ENCODE data around the gene KIAA0753.

Gene KIAA0753

GRCh38 chr17:6654841-6655731 lies 14.6 kb upstream of the KIAA0753 start:
- H3K4me2 ChIP-seq (ENCODE audit: low read depth, low read length, poor library complexity, severe bottlenecking): no peak overlapping the region
- H4K20me1 ChIP-seq (ENCODE audit: low read depth, low read length): no peaks in the 10 kb centered on the region
- H3K27me3 ChIP-seq (ENCODE audit: low read length): no peaks in the 10 kb centered on the region
- H3K9me2 ChIP-seq (replicated peaks; ENCODE audit: insufficient read depth, low read length): no peaks in the 10 kb centered on the region
- no peak for TF ChIP-seq EZH2phosphoT487 (conservative IDR thresholded peaks at IDR 0.05; ENCODE audit: low read length)
- TF ChIP-seq CTCF (IDR thresholded peaks at IDR 0.05; ENCODE audit: insufficient read depth, low read length, poor library complexity, severe bottlenecking): no peak
- H3F3A ChIP-seq (ENCODE audit: insufficient read depth): peaks cover 19% of the 10 kb centered on the region
- H3K9ac ChIP-seq (ENCODE audit: low read length): no peak overlapping the region
- no peak overlapping the region for H3K27ac ChIP-seq (ENCODE audit: low read depth, low read length)
- H2AFZ ChIP-seq (ENCODE audit: low read depth, low read length, severe bottlenecking): no peak overlapping the region
- H3K36me3 ChIP-seq (ENCODE audit: low read length): no peaks in the 10 kb centered on the region
- H3K79me2 ChIP-seq (ENCODE audit: insufficient read depth, low read length): peaks cover 5% of the 10 kb centered on the region
- H3K9me3 ChIP-seq (ENCODE audit: insufficient read depth, low read length): no peaks in the 10 kb centered on the region
- H3K4me3 ChIP-seq (ENCODE audit: insufficient read depth, low read length, poor library complexity, severe bottlenecking): no peak overlapping the region

- H3K9me3 ChIP-seq (ENCODE audit: insufficient read depth, low read length): no peaks in the 10 kb centered on the region
- H3K27ac ChIP-seq (ENCODE audit: low read depth, low read length): no peak overlapping the region
- peaks cover 23% of the 10 kb centered on the region for H3K79me2 ChIP-seq (ENCODE audit: insufficient read depth, low read length)
- TF ChIP-seq CTCF (IDR thresholded peaks at IDR 0.05; ENCODE audit: insufficient read depth, low read length, poor library complexity, severe bottlenecking): no peak
- no peak for TF ChIP-seq EZH2phosphoT487 (conservative IDR thresholded peaks at IDR 0.05; ENCODE audit: low read length)
- peak overlapping the region; percentile 82 for H3K9ac ChIP-seq (ENCODE audit: low read length)
- H2AFZ ChIP-seq (ENCODE audit: low read depth, low read length, severe bottlenecking): peak overlapping the region; percentile 70
- peaks cover 19% of the 10 kb centered on the region for H3F3A ChIP-seq (ENCODE audit: insufficient read depth)
- H3K4me2 ChIP-seq (ENCODE audit: low read depth, low read length, poor library complexity, severe bottlenecking): peak overlapping the region; percentile 96
- no peaks in the 10 kb centered on the region for H3K36me3 ChIP-seq (ENCODE audit: low read length)
- no peaks in the 10 kb centered on the region for H3K9me2 ChIP-seq (replicated peaks; ENCODE audit: insufficient read depth, low read length)
- no peaks in the 10 kb centered on the region for H4K20me1 ChIP-seq (ENCODE audit: low read depth, low read length)
- peak overlapping the region; percentile 99 for H3K4me3 ChIP-seq (ENCODE audit: insufficient read depth, low read length, poor library complexity, severe bottlenecking)
- no peaks in the 10 kb centered on the region for H3K27me3 ChIP-seq (ENCODE audit: low read length)
Measured at GRCh38 chr17:6651919-6652452, 11.5 kb upstream of the KIAA0753 start.

- Histone ChIP-seq H3K79me2 (ENCODE audit: insufficient read depth, low read length) (peaks cover 23% of the 10 kb centered on the region), H3K9me3 (ENCODE audit: insufficient read depth, low read length) (no peaks in the 10 kb centered on the region), H3K27me3 (ENCODE audit: low read length) (no peaks in the 10 kb centered on the region), H3K4me3 (ENCODE audit: insufficient read depth, low read length, poor library complexity, severe bottlenecking) (peak within 1 kb of the TSS; percentile 99), H3K36me3 (ENCODE audit: low read length) (no peaks in the 10 kb centered on the region), H3K27ac (ENCODE audit: low read depth, low read length) (peak within 1 kb of the TSS; percentile 95), H3F3A (ENCODE audit: insufficient read depth) (peaks cover 19% of the 10 kb centered on the region), H3K9me2 (replicated peaks; ENCODE audit: insufficient read depth, low read length) (no peaks in the 10 kb centered on the region), H4K20me1 (ENCODE audit: low read depth, low read length) (no peaks in the 10 kb centered on the region), H3K4me2 (ENCODE audit: low read depth, low read length, poor library complexity, severe bottlenecking) (peak within 1 kb of the TSS; percentile 96), H2AFZ (ENCODE audit: low read depth, low read length, severe bottlenecking) (peak within 1 kb of the TSS; percentile 86), H3K9ac (ENCODE audit: low read length) (peak within 1 kb of the TSS; percentile 82)
- TF ChIP-seq CTCF (IDR thresholded peaks at IDR 0.05; ENCODE audit: insufficient read depth, low read length, poor library complexity, severe bottlenecking) (no peak), EZH2phosphoT487 (conservative IDR thresholded peaks at IDR 0.05; ENCODE audit: low read length) (no peak)
Measured at GRCh38 chr17:6651354-6651918, 10.9 kb upstream of the KIAA0753 start, which contains the start of the genes C17orf100 and MED31. Gene C17orf100 (plus strand): TSS chr17:6651762. CDS start chr17:6651914, 152 bp downstream. Gene MED31 (minus strand): TSS chr17:6651605. CDS start chr17:6651528, 77 bp downstream.
